ENCODE results near the gene WBP2. TPM values are rescaled to one million over a fixed set of nuclear protein-coding genes. Genes with fewer than 3 reads are reported as not detected.

The WBP2 gene
- total RNA-seq, 2 experiments from 2014 or later: 29.9 to 117 TPM

GRCh38 chr17:75808549-75808904 lies 46.6 kb downstream of the WBP2 start:
- H2AFZ ChIP-seq (ENCODE audit: low read length): no peak overlapping the region
- no peaks in the 10 kb centered on the region for H3K9me3 ChIP-seq (ENCODE audit: low read length)
- no peaks in the 10 kb centered on the region for H3K9me2 ChIP-seq (ENCODE audit: insufficient read depth, low read length)
- no peak overlapping the region for H3K27ac ChIP-seq (ENCODE audit: low read depth, low read length, poor library complexity, severe bottlenecking)
- CTCF ChIA-PET (ENCODE audit: unreplicated experiment): no interaction called here
- no peak for DNase-seq (ENCODE audit: low spot score)
- peaks cover 49% of the 10 kb centered on the region for H3K36me3 ChIP-seq (ENCODE audit: insufficient read depth, low read length)
- BruUV-seq (replicated peaks): no TSS peak
- intact Hi-C loops (cut with micrococcal nuclease; ENCODE audit: unreplicated experiment): no loop called here
- no peak overlapping the region for H3K4me3 ChIP-seq (ENCODE audit: low read depth, low read length, poor library complexity, severe bottlenecking)
- peaks cover 4% of the 10 kb centered on the region; the same call in 1 of the 2 replicates for H3K79me2 ChIP-seq (ENCODE audit: insufficient read depth, low read depth, low read length)
- no peak for TF ChIP-seq CTCF (conservative IDR thresholded peaks at IDR 0.05; ENCODE audit: low read length)
- no peak for TF ChIP-seq EZH2phosphoT487 (IDR thresholded peaks at IDR 0.05; ENCODE audit: borderline replicate concordance, low read depth, low read length)
- no peaks in the 10 kb centered on the region for H4K20me1 ChIP-seq (ENCODE audit: insufficient read depth, low read length)
- POLR2A ChIA-PET: no interaction called here
- no peak overlapping the region for H3K4me2 ChIP-seq (ENCODE audit: low read length)
- no peaks in the 10 kb centered on the region for H3K4me1 ChIP-seq (ENCODE audit: insufficient read depth, low read length, poor library complexity, severe bottlenecking)

GRCh38 chr17:75807861-75808260 lies 47.3 kb downstream of the WBP2 start:
- intact Hi-C loops (cut with micrococcal nuclease; ENCODE audit: unreplicated experiment): no loop called here
- Histone ChIP-seq H3K36me3 (ENCODE audit: insufficient read depth, low read length) (peaks cover 47% of the 10 kb centered on the region), H3K9me2 (ENCODE audit: insufficient read depth, low read length) (no peaks in the 10 kb centered on the region), H3K9me3 (ENCODE audit: low read length) (no peaks in the 10 kb centered on the region), H3K79me2 (ENCODE audit: insufficient read depth, low read depth, low read length) (peaks cover 7% of the 10 kb centered on the region; the same call in 1 of the 2 replicates), H2AFZ (ENCODE audit: low read length) (no peak overlapping the region), H4K20me1 (ENCODE audit: insufficient read depth, low read length) (no peaks in the 10 kb centered on the region), H3K4me2 (ENCODE audit: low read length) (no peak overlapping the region), H3K27ac (ENCODE audit: low read depth, low read length, poor library complexity, severe bottlenecking) (no peak overlapping the region), H3K4me1 (ENCODE audit: insufficient read depth, low read length, poor library complexity, severe bottlenecking) (no peaks in the 10 kb centered on the region), H3K4me3 (ENCODE audit: low read depth, low read length, poor library complexity, severe bottlenecking) (no peak overlapping the region)
- DNase-seq (ENCODE audit: low spot score): no peak
- BruUV-seq (replicated peaks): no TSS peak
- ChIA-PET POLR2A (interaction anchor here (0.5 to 1.3 kb wide), 2 partner anchors 17 to 163 kb away, joined by 4 read pairs; no protein-coding TSS in a partner anchor), CTCF (ENCODE audit: unreplicated experiment) (no interaction called here)
- no peak for TF ChIP-seq CTCF (conservative IDR thresholded peaks at IDR 0.05; ENCODE audit: low read length)
- no peak for TF ChIP-seq EZH2phosphoT487 (IDR thresholded peaks at IDR 0.05; ENCODE audit: borderline replicate concordance, low read depth, low read length)

GRCh38 chr17:75806822-75807500 lies 48.2 kb downstream of the WBP2 start:
- BruUV-seq (replicated peaks): no TSS peak
- H2AFZ ChIP-seq (ENCODE audit: low read length): no peak overlapping the region
- peaks cover 43% of the 10 kb centered on the region; the same call in 1 of the 2 replicates for H3K36me3 ChIP-seq (ENCODE audit: insufficient read depth, low read length)
- H3K4me3 ChIP-seq (ENCODE audit: low read depth, low read length, poor library complexity, severe bottlenecking): no peak overlapping the region
- H3K9me3 ChIP-seq (ENCODE audit: low read length): no peaks in the 10 kb centered on the region
- CTCF ChIA-PET (ENCODE audit: unreplicated experiment): no interaction called here
- H3K79me2 ChIP-seq (ENCODE audit: insufficient read depth, low read depth, low read length): peaks cover 7% of the 10 kb centered on the region; the same call in 1 of the 2 replicates
- H3K27ac ChIP-seq (ENCODE audit: low read depth, low read length, poor library complexity, severe bottlenecking): no peak overlapping the region
- intact Hi-C loops (cut with micrococcal nuclease; ENCODE audit: unreplicated experiment): no loop called here
- H3K9me2 ChIP-seq (ENCODE audit: insufficient read depth, low read length): no peaks in the 10 kb centered on the region
- TF ChIP-seq CTCF (conservative IDR thresholded peaks at IDR 0.05; ENCODE audit: low read length) (no peak), EZH2phosphoT487 (IDR thresholded peaks at IDR 0.05; ENCODE audit: borderline replicate concordance, low read depth, low read length) (no peak)
- H4K20me1 ChIP-seq (ENCODE audit: insufficient read depth, low read length): no peaks in the 10 kb centered on the region
- H3K4me2 ChIP-seq (ENCODE audit: low read length): no peak overlapping the region
- no peaks in the 10 kb centered on the region for H3K4me1 ChIP-seq (ENCODE audit: insufficient read depth, low read length, poor library complexity, severe bottlenecking)
- POLR2A ChIA-PET: interaction anchor here (0.6 to 1.3 kb wide), 2 partner anchors 16 to 147 kb away, joined by 3 to 4 read pairs; no protein-coding TSS in a partner anchor
- no peak for DNase-seq (ENCODE audit: low spot score)

All from OCI-LY7 (cell line).